Measurements from ENCODE around the gene ZNF543. TPM values are rescaled to one million over a fixed set of nuclear protein-coding genes. Genes with fewer than 3 reads are reported as not detected.

The ZNF543 gene
- total RNA-seq, 1 experiment from 2014 or later, result 10.6 TPM

DNA sequence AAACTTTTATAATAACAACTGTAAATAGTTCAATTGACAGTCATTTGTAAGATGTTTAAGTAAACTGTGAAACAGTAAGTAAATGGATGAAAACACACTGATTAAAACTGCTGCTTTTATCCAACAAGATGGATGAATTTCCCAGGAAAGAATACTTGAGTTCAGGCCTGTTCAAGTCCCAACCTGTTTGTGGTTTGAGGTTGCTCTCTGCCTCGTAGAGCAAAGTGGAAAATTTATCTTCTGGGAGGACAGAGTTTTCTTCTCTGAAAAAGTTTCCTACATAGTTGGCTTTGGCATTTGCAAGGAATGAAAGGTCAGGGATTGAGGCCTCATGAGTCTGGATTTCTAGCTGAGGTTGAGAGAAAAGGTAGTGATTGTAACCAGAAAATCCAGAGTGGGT, 15.2 kb upstream of the ZNF543 start:
- CTCF ChIA-PET, result no interaction called here
- POLR2A ChIA-PET (ENCODE audit: low non-redundant PET), result interaction anchor here (0.7 kb wide), 1 partner anchor 28 kb away, joined by 8 read pairs; no protein-coding TSS in a partner anchor
- Histone ChIP-seq H3K27ac (ENCODE audit: low read depth, low read length, poor library complexity, severe bottlenecking) (no peak overlapping the region), H3K27me3 (replicated peaks; ENCODE audit: insufficient read depth, low read depth, low read length, poor library complexity) (no peaks in the 10 kb centered on the region), H3K9me3 (ENCODE audit: low read depth, low read length, poor library complexity, severe bottlenecking) (no peaks in the 10 kb centered on the region), H3K4me1 (ENCODE audit: insufficient read depth, low read length, poor library complexity, severe bottlenecking) (peaks cover 9% of the 10 kb centered on the region), H3K36me3 (ENCODE audit: insufficient read depth, low read length, poor library complexity, severe bottlenecking) (peaks cover 15% of the 10 kb centered on the region), H3K4me3 (ENCODE audit: low read depth, low read length, poor library complexity, severe bottlenecking) (no peak overlapping the region)
- no TSS peak for BruUV-seq (replicated peaks)
- intact Hi-C loops (cut with micrococcal nuclease; ENCODE audit: unreplicated experiment), result no loop called here
- DNase-seq (ENCODE audit: low spot score), result no peak
- TF ChIP-seq, protein P1, sequence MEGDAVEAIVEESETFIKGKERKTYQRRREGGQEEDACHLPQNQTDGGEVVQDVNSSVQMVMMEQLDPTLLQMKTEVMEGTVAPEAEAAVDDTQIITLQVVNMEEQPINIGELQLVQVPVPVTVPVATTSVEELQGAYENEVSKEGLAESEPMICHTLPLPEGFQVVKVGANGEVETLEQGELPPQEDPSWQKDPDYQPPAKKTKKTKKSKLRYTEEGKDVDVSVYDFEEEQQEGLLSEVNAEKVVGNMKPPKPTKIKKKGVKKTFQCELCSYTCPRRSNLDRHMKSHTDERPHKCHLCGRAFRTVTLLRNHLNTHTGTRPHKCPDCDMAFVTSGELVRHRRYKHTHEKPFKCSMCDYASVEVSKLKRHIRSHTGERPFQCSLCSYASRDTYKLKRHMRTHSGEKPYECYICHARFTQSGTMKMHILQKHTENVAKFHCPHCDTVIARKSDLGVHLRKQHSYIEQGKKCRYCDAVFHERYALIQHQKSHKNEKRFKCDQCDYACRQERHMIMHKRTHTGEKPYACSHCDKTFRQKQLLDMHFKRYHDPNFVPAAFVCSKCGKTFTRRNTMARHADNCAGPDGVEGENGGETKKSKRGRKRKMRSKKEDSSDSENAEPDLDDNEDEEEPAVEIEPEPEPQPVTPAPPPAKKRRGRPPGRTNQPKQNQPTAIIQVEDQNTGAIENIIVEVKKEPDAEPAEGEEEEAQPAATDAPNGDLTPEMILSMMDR (conservative IDR thresholded peaks at IDR 0.05; ENCODE audit: low read depth, low read length), result no peak
- no peak for TF ChIP-seq EZH2 (IDR thresholded peaks at IDR 0.05; ENCODE audit: borderline replicate concordance, low read depth, low read length, poor library complexity, severe bottlenecking)

DNA sequence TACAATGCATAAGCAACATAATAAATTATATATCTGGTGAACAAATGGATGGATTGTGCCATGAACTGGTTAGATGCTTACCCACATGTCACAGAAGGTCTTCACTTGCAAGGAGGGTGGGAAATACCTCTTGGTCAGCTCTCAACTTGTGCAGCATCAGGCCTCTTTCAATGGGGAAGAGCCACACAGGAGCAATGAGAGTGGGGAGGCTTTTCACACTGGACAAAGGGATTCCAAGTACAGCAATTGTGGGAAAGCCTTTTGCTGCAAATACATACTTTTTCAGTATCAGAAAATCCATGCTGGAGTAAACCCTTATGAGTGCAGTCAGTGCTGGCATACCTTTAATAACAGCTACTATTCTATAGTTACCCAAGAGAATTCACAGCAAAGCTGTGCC, 11.8 kb upstream of the ZNF543 start:
- no peak for DNase-seq (ENCODE audit: low spot score)
- TF ChIP-seq, protein P1 (conservative IDR thresholded peaks at IDR 0.05; ENCODE audit: low read depth, low read length), result no peak
- TF ChIP-seq EZH2 (IDR thresholded peaks at IDR 0.05; ENCODE audit: borderline replicate concordance, low read depth, low read length, poor library complexity, severe bottlenecking), result no peak
- intact Hi-C loops (cut with micrococcal nuclease; ENCODE audit: unreplicated experiment), result no loop called here
- ChIA-PET CTCF (no interaction called here), POLR2A (ENCODE audit: low non-redundant PET) (no interaction called here)
- Histone ChIP-seq H3K4me1 (ENCODE audit: insufficient read depth, low read length, poor library complexity, severe bottlenecking) (no peaks in the 10 kb centered on the region), H3K9me3 (ENCODE audit: low read depth, low read length, poor library complexity, severe bottlenecking) (no peaks in the 10 kb centered on the region), H3K4me3 (ENCODE audit: low read depth, low read length, poor library complexity, severe bottlenecking) (no peak overlapping the region), H3K36me3 (ENCODE audit: insufficient read depth, low read length, poor library complexity, severe bottlenecking) (peaks cover 4% of the 10 kb centered on the region), H3K27ac (ENCODE audit: low read depth, low read length, poor library complexity, severe bottlenecking) (no peak overlapping the region), H3K27me3 (replicated peaks; ENCODE audit: insufficient read depth, low read depth, low read length, poor library complexity) (no peaks in the 10 kb centered on the region)
- BruUV-seq (replicated peaks), result no TSS peak

DNA sequence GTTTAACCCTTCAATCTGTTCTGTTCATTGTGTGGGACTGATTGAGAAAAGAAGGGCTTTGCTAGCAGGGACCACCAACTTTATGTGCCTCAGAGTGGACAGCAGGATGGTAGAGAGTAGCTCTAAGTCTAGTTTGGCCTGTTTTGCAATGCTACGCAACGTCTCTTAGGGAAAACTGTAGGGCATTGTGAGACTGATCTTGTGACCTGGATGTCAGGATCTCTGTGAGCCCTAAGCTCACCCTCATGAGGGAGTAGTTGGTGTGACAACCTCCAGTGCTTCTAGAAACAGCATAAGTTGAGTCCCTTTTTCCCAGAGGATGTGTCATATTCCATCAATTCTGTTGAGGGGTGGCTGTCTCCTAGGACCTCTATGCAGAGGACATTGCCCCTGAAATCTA, 9.5 kb upstream of the ZNF543 start:
- BruUV-seq (replicated peaks), result no TSS peak
- CTCF ChIA-PET, result no interaction called here
- POLR2A ChIA-PET (ENCODE audit: low non-redundant PET), result no interaction called here
- TF ChIP-seq, protein P1 (conservative IDR thresholded peaks at IDR 0.05; ENCODE audit: low read depth, low read length), result no peak
- no peak for TF ChIP-seq EZH2 (IDR thresholded peaks at IDR 0.05; ENCODE audit: borderline replicate concordance, low read depth, low read length, poor library complexity, severe bottlenecking)
- Histone ChIP-seq H3K4me3 (ENCODE audit: low read depth, low read length, poor library complexity, severe bottlenecking) (no peak overlapping the region), H3K4me1 (ENCODE audit: insufficient read depth, low read length, poor library complexity, severe bottlenecking) (no peaks in the 10 kb centered on the region), H3K27ac (ENCODE audit: low read depth, low read length, poor library complexity, severe bottlenecking) (no peak overlapping the region), H3K9me3 (ENCODE audit: low read depth, low read length, poor library complexity, severe bottlenecking) (no peaks in the 10 kb centered on the region), H3K27me3 (replicated peaks; ENCODE audit: insufficient read depth, low read depth, low read length, poor library complexity) (peaks cover 11% of the 10 kb centered on the region), H3K36me3 (ENCODE audit: insufficient read depth, low read length, poor library complexity, severe bottlenecking) (no peaks in the 10 kb centered on the region)
- DNase-seq (ENCODE audit: low spot score), result no peak
- intact Hi-C loops (cut with micrococcal nuclease; ENCODE audit: unreplicated experiment), result no loop called here

All from A673 (cell line).